H9 (cell line): ENCODE measurements around the gene DPAGT1. TPM values are rescaled to one million over a fixed set of nuclear protein-coding genes. Genes with fewer than 3 reads are reported as not detected.
A peak's percentile ranks its signal among the peaks of the same experiment; 100 is the strongest.

Experiments
- DNase-seq: peaks from one replicate; pipeline ENCODE4 v3.0.0-alpha.2; 2017
- H2AFZ ChIP-seq: one replicate; pipeline ENCODE4 v1.6.1; 2013; ENCODE audit warnings: mild to moderate bottlenecking, low read length, control low read depth, moderate library complexity
- H2AK5ac ChIP-seq: 2 replicates; pipeline ENCODE4 v1.6.1; 2013; ENCODE audit warnings: low read length, control low read depth, mixed read lengths; ENCODE audit not compliant: insufficient read length
- H2BK120ac ChIP-seq: one replicate; pipeline ENCODE4 v1.6.1; 2013; ENCODE audit warnings: low read depth, mild to moderate bottlenecking, low read length, control low read depth, inconsistent platforms; ENCODE audit not compliant: poor library complexity, severe bottlenecking
- H2BK12ac ChIP-seq: 2 replicates; pipeline ENCODE4 v1.6.1; 2013; ENCODE audit warnings: low read length, control low read depth, mixed read lengths, low read depth; ENCODE audit not compliant: insufficient read length
- H2BK15ac ChIP-seq: 2 replicates; pipeline ENCODE4 v1.6.1; 2013; ENCODE audit warnings: low read depth, low read length, control low read depth
- H2BK20ac ChIP-seq: one replicate; pipeline ENCODE4 v1.6.1; 2013; ENCODE audit warnings: low read depth, mild to moderate bottlenecking, low read length, control low read depth, inconsistent platforms; ENCODE audit not compliant: poor library complexity, severe bottlenecking
- H2BK5ac ChIP-seq: 2 replicates; pipeline ENCODE4 v1.6.1; 2013; ENCODE audit warnings: low read length, control low read depth, mixed read lengths; ENCODE audit not compliant: insufficient read length
- H3K14ac ChIP-seq: 2 replicates; pipeline ENCODE4 v1.6.1; 2013; ENCODE audit warnings: low read length, control low read depth; ENCODE audit not compliant: insufficient read depth
- H3K18ac ChIP-seq: 2 replicates; pipeline ENCODE4 v1.6.1; 2013; ENCODE audit warnings: low read depth, mild to moderate bottlenecking, mixed read lengths, low read length, control low read depth; ENCODE audit not compliant: insufficient read length
- H3K23ac ChIP-seq: 2 replicates; pipeline ENCODE4 v1.6.1; 2013; ENCODE audit warnings: low read length, control low read depth, mixed read lengths, low read depth; ENCODE audit not compliant: insufficient read length
- H3K23me2 ChIP-seq: 2 replicates; pipeline ENCODE4 v1.6.1; 2013; ENCODE audit warnings: low read depth, mild to moderate bottlenecking, mixed read lengths, low read length, control low read depth; ENCODE audit not compliant: insufficient read length, poor library complexity, severe bottlenecking
- H3K27ac ChIP-seq: 2 replicates; pipeline ENCODE4 v1.5.1; 2013; ENCODE audit warnings: low read length, control low read depth, mixed read lengths, low read depth; ENCODE audit not compliant: insufficient read length
- H3K27me3 ChIP-seq: 2 replicates; pipeline ENCODE4 v1.6.1; 2013; ENCODE audit warnings: low read length, control low read depth, inconsistent platforms; ENCODE audit not compliant: insufficient read depth
- H3K4ac ChIP-seq: 2 replicates; pipeline ENCODE4 v1.6.1; 2013; ENCODE audit warnings: low read depth, mild to moderate bottlenecking, control low read depth, inconsistent platforms, low read length, moderate library complexity
- H3K4me1 ChIP-seq: 2 replicates; pipeline ENCODE4 v1.6.1; 2013; ENCODE audit warnings: low read length, control low read depth, inconsistent platforms; ENCODE audit not compliant: insufficient read depth
- H3K4me2 ChIP-seq: 2 replicates; pipeline ENCODE4 v1.6.1; 2013; ENCODE audit warnings: low read length, control low read depth, mixed read lengths; ENCODE audit not compliant: insufficient read length, insufficient read depth
- H3K56ac ChIP-seq: 2 replicates; pipeline ENCODE4 v1.6.1; 2013; ENCODE audit warnings: low read depth, mild to moderate bottlenecking, mixed read lengths, low read length, control low read depth; ENCODE audit not compliant: insufficient read length
- H3K79me1 ChIP-seq: 2 replicates; pipeline ENCODE4 v1.6.1; 2013; ENCODE audit warnings: low read depth, mild to moderate bottlenecking, moderate library complexity, low read length, control low read depth, inconsistent platforms; ENCODE audit not compliant: insufficient read depth, poor library complexity, severe bottlenecking
- H3K79me2 ChIP-seq: 2 replicates; pipeline ENCODE4 v1.6.1; 2013; ENCODE audit warnings: low read length, control low read depth, inconsistent platforms; ENCODE audit not compliant: insufficient read depth
- H3K9ac ChIP-seq: 2 replicates; pipeline ENCODE4 v1.6.1; 2013; ENCODE audit warnings: low read length, control low read depth, mixed read lengths; ENCODE audit not compliant: insufficient read length; ENCODE audit errors: extremely low read depth
- H3K9me3 ChIP-seq: one replicate; pipeline ENCODE4 v1.6.1; 2013; ENCODE audit warnings: low read depth, low read length, inconsistent platforms; ENCODE audit not compliant: control insufficient read depth
- H3T11ph ChIP-seq: one replicate; pipeline ENCODE4 v1.6.1; 2013; ENCODE audit warnings: mild to moderate bottlenecking, low read length, control low read depth, inconsistent platforms
- H4K20me1 ChIP-seq: one replicate; pipeline ENCODE4 v1.6.1; 2013; ENCODE audit not compliant: control insufficient read depth, insufficient read length, insufficient read depth
- H4K5ac ChIP-seq: 2 replicates; pipeline ENCODE4 v1.6.1; 2013; ENCODE audit warnings: low read depth, mild to moderate bottlenecking, mixed read lengths, low read length, control low read depth; ENCODE audit not compliant: insufficient read length
- H4K8ac ChIP-seq: replicated peaks from 2 replicates; pipeline ENCODE4 v1.6.1; 2013; ENCODE audit warnings: low read length, control low read depth, mixed read lengths, low read depth; ENCODE audit not compliant: insufficient read length
- H4K91ac ChIP-seq: 2 replicates; pipeline ENCODE4 v1.6.1; 2013; ENCODE audit warnings: low read depth, mild to moderate bottlenecking, moderate library complexity, mixed read lengths, low read length, control low read depth; ENCODE audit not compliant: insufficient read length
- H3K27ac Mint-ChIP-seq, 3 experiments: 2 replicates in 2 of 3; 3 replicates in 1 of 3; pipeline ENCODE4 v1.8.0; 2020 to 2021; ENCODE audit warnings: mixed read lengths in 3 of 3, mild to moderate bottlenecking in 1 of 3, moderate library complexity in 1 of 3
- H3K27me3 Mint-ChIP-seq: 2 replicates; pipeline ENCODE4 v1.8.0; 2021; ENCODE audit warnings: low read depth, mild to moderate bottlenecking, moderate library complexity, mixed read lengths
- H3K36me3 Mint-ChIP-seq, 3 experiments: 2 replicates in 2 of 3; 3 replicates in 1 of 3; pipeline ENCODE4 v1.8.0; 2020 to 2021; ENCODE audit warnings: low read depth in 3 of 3, mixed read lengths in 3 of 3; ENCODE audit not compliant: insufficient read depth in 1 of 3
- H3K4me1 Mint-ChIP-seq, 2 experiments: 2 replicates each; pipeline ENCODE4 v1.8.0; 2020; ENCODE audit warnings: mixed read lengths in 2 of 2
- H3K4me3 Mint-ChIP-seq, 2 experiments: 2 replicates in 1 of 2; 3 replicates in 1 of 2; pipeline ENCODE4 v1.8.0; 2020 to 2021; ENCODE audit warnings: mild to moderate bottlenecking in 2 of 2, mixed read lengths in 2 of 2, moderate library complexity in 1 of 2
- H3K9me3 Mint-ChIP-seq, 2 experiments: 2 replicates in 1 of 2; 3 replicates in 1 of 2; pipeline ENCODE4 v1.8.0; 2020; ENCODE audit warnings: mild to moderate bottlenecking in 2 of 2, mixed read lengths in 2 of 2, moderate library complexity in 1 of 2
- WGBS: extraction: QIAGEN DNeasy Blood & Tissue Kit; methylation state at CpG from one replicate; pipeline ENCODE4 v1.1.7; 2013; ENCODE audit warnings: missing lambda C conversion rate, low lambda C conversion rate, mixed read lengths; ENCODE audit not compliant: insufficient read length; ENCODE audit errors: extremely low coverage; 5-methylcytosine and 5-hydroxymethylcytosine counted together
- total RNA-seq: library from RNA; stranded (reverse); gene quantifications from 2 replicates; pipeline ENCODE4 v1.2.1, GENCODE V29; 2021
- TF ChIP-seq, protein P1 (sequence below): fragments of 200-600 bp; sonication (generic); conservative IDR thresholded peaks from 3 replicates; pipeline ENCODE4 v1.8.0; 2021; ENCODE audit warnings: antibody characterized with exemption, mild to moderate bottlenecking

Gene DPAGT1
- total RNA-seq, 1 experiment from 2014 or later: 43.6 TPM

DNA sequence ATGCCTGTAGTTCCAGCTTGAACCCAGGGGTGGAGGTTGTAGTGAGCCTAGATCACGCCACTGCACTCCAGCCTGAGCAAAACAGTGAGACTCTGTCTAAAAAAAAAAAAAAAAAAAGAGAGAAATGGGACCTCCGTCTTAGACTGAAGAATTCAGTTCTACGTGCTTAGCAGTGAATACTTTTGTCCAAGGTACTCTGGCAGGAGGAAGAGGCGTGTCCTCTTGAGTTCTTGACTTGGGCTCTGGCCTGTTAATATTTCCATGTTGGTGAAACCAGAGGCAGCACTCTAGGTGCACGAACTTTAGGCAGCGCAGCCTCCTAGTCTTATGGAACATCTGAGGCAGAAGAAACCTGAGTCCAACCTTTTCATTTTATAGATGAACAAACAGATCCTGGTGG, 14.5 kb downstream of the DPAGT1 start:
- H3T11ph ChIP-seq: no peak overlapping the region
- H3K9ac ChIP-seq: no peak overlapping the region
- Mint-ChIP-seq H3K27me3 (no peaks in the 10 kb centered on the region), H3K27ac (peak overlapping the region in 1 of 3 experiments; percentile 74; a peak in 1 of 7 replicates), H3K36me3 (peaks cover under 1 to 23% (median 16%) of the 10 kb centered on the region in 3 experiments; a peak in 5 of 7 replicates), H3K4me1 (peaks cover 12 to 16% of the 10 kb centered on the region in 2 experiments), H3K9me3 (no peaks in the 10 kb centered on the region), H3K4me3 (peak overlapping the region; percentile 15 to 65; a peak in 3 of 5 replicates)
- H3K4me1 ChIP-seq: no peaks in the 10 kb centered on the region
- DNase-seq: no peak
- no peak overlapping the region for H3K27ac ChIP-seq
- peaks cover 4% of the 10 kb centered on the region for H3K23me2 ChIP-seq
- no peak overlapping the region for H4K5ac ChIP-seq
- no peak overlapping the region for H2BK5ac ChIP-seq
- H3K9me3 ChIP-seq: no peaks in the 10 kb centered on the region
- H2BK15ac ChIP-seq: no peak overlapping the region
- TF ChIP-seq, protein P1, sequence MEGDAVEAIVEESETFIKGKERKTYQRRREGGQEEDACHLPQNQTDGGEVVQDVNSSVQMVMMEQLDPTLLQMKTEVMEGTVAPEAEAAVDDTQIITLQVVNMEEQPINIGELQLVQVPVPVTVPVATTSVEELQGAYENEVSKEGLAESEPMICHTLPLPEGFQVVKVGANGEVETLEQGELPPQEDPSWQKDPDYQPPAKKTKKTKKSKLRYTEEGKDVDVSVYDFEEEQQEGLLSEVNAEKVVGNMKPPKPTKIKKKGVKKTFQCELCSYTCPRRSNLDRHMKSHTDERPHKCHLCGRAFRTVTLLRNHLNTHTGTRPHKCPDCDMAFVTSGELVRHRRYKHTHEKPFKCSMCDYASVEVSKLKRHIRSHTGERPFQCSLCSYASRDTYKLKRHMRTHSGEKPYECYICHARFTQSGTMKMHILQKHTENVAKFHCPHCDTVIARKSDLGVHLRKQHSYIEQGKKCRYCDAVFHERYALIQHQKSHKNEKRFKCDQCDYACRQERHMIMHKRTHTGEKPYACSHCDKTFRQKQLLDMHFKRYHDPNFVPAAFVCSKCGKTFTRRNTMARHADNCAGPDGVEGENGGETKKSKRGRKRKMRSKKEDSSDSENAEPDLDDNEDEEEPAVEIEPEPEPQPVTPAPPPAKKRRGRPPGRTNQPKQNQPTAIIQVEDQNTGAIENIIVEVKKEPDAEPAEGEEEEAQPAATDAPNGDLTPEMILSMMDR: no peak
- H3K79me2 ChIP-seq: no peaks in the 10 kb centered on the region; the same call in 1 of the 2 replicates
- no peak overlapping the region for H3K14ac ChIP-seq
- H4K8ac ChIP-seq: no peak overlapping the region
- WGBS: no CpG with 5 or more reads among the region's 6 CpGs
- H2BK12ac ChIP-seq: no peak overlapping the region
- no peaks in the 10 kb centered on the region for H4K20me1 ChIP-seq
- H2BK20ac ChIP-seq: no peak overlapping the region
- H3K56ac ChIP-seq: no peak overlapping the region
- no peaks in the 10 kb centered on the region for H3K79me1 ChIP-seq
- no peak overlapping the region for H3K23ac ChIP-seq
- no peak overlapping the region for H3K18ac ChIP-seq
- H3K4me2 ChIP-seq: no peak overlapping the region
- no peaks in the 10 kb centered on the region for H3K27me3 ChIP-seq
- no peak overlapping the region for H2AFZ ChIP-seq
- no peak overlapping the region for H2BK120ac ChIP-seq
- H2AK5ac ChIP-seq: no peak overlapping the region
- no peak overlapping the region for H3K4ac ChIP-seq
- no peak overlapping the region for H4K91ac ChIP-seq
